GM18520 (cell line): ENCODE results near the gene TNC.
"Not testable (repeated sequence)": the region's sequence is repeated elsewhere in the genome, so short reads cannot be mapped to it uniquely, and the experiment has no call there.

Source experiments
- ATAC-seq: cut with Tn5 transposase; IDR thresholded peaks from one replicate; pipeline ENCODE4 v1.9.1; 2021; ENCODE audit not compliant: unreplicated experiment

TNC gene

DNA sequence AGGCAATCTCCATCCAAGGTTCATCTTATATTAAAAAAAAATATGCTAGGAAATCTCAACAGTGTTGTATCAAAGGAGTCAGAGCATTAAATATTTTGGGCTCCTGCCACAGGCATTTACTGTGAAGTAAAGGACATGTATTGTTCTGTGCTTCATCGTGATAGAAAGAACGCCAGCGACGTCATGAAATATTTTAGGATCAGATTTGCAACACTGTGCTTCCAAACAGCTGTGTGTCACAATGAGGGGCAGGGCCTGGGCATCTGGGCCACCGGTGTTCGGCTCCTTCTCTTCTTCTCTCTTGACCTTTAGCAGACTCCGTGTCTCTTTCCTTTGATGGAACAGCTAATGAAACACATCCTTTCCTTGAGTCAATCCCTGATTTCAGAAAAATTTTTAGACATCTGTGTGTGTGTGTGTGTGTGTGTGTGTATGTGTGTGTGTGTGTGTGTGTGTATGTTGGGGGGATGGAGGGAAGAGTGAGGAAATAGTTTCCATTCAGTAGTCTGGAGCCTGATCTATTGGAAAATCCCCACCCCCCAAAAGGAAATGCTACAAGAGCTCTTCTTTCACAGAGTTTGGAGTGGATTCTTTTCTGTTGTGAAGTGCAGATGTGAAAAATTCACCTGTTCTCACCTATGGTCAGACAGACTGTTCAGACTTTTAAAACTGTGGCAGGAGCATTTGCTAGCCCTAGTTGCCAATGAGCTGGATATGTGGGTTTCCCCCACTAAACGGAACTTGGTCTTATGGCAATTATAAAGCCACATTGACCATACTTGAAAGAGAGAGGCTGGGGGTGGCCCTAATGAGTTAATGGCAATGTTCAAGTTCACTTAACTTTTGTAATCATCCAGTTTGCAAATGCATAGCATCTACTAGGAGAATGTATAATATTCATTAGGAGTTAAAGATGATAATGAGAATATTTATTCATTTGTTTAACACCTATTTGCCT, 18.1 kb upstream of the TNC start:
- no peak for ATAC-seq

DNA sequence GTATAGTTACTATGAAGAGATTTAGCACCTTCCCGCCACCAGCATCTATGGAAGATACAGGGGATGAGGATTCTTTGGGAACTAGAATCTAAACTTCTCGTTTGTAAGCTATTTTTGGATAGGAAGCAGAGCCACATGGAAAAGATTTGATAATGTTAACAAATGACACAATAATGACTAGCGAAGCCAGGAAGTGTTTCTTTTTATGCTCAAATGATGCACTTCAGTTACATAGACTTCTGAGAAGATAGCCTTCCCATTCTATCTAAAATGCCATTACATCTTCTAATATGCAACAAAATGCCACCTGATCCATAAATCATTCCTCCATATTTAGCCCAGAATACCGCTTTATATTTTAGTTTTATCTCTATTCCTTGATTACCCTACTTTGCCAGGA, 17.0 kb upstream of the TNC start:
- no peak for ATAC-seq

DNA sequence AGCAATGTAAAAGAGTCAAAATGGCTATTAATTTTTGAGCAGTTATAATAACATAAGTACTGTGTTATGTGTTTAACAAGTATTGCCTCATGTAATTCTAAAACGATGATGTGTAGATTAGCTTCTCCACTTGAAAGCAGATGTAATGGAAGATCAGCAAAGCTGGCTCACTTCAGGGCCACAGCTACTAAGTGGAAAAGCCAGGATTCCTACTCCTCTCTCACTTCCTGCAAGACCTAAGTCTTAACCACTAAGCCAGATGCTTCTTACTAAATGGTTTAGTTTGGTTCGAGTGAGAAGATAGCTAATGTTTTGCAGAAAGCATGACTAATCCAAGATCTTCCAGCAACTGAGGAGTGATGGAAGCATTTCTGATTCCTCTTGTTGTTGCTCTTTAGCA, 15.7 kb upstream of the TNC start:
- ATAC-seq: no peak

DNA sequence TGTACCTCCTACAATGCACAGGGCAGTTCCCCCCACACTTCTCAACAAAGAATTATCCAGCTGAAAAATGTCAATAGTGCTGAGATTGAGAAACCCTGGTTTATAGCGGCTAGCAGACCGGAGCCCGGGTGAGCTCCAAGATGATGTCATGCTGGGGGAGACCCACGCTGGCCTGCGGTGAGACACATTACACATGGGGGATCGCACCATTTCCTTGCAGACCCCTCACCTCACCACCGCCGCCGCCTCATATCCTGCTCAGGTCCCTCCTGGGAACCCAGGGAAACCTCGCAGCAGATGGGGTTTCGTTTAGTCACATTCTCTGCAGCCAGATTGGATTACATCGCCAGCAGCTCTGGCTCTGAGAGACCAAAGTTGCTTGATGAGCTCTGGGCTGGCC, 14.7 kb upstream of the TNC start:
- no peak for ATAC-seq

DNA sequence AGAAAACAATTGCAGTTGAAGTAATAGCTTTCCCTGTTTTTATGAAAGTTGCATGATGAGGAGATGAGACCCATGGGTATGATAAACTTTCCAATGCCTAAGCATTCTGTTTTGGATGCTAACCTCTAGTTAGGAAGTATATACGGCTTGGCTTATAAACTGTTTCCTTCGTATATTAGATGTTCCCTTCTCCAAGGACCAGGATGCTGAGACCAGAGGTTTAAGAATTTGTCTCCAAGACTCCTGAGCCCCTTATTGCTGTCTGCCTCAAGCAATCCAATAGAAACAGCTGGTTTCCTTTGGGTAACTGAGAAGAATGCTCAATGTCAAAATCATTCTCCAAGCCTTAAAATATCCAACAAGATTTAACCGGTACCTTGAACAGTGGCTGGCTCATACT, 12.2 kb upstream of the TNC start:
- ATAC-seq: no peak

DNA sequence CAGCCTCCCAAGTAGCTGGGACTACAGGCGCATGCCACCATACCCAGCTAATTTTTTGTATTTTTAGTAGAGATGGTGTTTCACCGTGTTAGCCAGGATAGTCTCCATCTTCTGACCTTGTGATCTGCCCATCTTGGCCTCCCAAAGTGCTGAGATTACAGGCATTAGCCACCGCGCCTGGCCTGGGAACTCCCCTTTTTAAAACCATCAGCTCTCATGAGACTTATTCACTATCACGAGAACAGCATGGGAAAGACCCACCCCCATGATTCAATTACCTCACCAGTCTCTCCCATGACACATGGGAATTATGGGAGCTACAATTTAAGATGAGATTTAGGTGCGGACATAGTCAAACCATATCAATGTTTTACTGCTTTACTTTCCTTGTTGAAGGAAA, 10.8 kb upstream of the TNC start:
- ATAC-seq: not testable (repeated sequence)

DNA sequence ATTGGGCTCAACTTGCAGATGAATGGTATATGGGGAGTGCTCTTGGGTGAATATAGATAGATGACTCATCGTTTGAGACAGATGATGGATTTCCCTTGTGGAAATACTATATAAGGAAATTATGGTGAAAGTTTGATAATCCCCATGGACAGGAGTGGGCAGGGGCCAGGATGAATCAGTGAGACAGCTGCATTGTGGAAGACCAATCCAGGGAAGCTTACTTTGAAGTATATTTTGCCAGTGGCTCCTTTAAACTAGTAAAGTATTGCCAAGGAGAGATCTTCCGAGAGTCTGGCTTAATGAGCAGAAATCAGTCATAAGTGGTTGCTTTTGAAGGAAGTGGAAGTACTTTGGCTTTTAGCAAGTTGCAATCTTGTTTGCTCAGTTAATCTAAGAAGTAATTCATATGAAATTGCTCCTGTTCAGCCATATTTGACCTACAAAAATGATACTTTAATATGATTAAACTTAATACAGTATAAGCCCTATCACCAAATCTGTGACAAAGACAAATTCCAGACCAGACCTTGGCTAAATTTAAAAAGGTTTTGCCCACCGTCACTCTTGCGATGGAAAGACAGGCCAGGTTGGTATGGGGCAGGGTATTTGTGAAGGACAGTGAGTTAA, 9.3 kb upstream of the TNC start:
- no peak for ATAC-seq

DNA sequence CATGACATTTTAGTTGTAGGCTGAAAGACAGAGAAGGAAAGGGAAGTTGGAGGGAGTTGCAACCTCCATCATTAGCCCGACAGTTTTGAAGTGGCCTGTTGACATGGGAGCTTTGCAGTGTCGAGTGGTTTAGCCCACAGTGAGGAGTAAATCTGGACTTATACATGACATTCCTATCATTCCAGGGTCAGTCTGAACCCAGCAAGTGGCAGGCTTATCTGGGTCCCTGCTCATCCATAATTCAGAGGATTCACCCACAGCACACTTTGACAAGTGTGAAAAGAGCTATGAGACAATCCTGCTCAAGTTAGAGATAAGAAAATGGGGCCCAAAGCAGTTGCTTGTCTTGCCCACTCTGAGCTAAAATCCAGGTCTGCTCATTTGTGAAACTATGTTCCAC, 8.4 kb upstream of the TNC start:
- ATAC-seq: no peak

DNA sequence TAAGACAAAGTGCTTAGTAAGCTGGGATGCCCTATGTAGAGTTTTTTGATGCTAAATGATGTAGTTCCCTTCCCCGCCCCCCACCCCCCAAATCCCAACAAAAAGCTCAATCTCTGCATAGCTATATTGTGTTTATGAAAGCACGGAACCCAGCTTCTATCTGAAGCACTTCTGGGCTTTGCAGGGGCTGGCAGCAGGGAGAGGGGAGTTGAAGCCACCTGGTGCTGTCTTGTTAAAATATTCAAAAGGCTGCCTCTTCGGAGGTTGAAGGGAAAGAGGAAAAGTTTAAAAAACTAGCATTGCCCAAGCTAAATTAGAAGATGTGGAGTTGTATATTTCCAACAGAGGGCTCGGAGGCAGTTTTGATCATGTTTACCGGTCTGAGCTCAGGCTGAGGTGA, 5.0 kb upstream of the TNC start:
- ATAC-seq: no peak

DNA sequence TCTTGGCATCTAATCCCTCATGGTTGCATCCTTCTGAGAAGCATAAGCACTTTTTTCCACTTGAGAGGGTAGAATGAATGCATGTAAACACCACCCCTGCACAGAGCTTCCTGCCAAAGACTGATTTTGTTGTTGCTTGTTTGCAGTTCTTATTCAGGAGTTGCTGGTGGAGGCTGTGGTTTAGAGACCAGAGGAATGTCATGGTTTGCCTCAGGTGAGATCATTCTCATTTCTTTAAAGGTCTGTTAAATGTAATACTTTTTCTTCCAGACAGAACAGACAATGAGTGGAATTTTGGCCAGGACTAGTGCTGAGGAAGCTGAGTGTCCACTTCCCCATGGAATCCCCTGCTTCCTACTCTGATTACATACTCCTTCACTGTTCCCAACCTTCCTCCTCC, 3.2 kb upstream of the TNC start:
- no peak for ATAC-seq

DNA sequence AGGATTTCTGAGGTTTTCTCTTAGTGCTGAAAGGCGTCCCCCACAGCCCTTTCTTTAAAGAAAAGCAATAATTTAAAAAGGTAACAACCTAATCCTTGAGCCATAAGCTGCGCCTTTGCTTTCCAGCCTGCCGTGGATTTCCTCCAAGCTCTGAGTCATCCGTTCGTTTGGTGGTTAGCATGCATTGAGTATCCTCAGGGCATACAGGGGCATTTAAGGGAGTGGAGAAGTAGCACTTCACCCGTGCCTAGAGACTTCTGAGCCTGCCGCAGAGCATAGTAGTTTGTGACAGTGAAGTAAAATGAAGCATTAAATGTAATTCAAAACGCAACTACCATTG, 892 bp upstream of the TNC start:
- ATAC-seq: no peak

DNA sequence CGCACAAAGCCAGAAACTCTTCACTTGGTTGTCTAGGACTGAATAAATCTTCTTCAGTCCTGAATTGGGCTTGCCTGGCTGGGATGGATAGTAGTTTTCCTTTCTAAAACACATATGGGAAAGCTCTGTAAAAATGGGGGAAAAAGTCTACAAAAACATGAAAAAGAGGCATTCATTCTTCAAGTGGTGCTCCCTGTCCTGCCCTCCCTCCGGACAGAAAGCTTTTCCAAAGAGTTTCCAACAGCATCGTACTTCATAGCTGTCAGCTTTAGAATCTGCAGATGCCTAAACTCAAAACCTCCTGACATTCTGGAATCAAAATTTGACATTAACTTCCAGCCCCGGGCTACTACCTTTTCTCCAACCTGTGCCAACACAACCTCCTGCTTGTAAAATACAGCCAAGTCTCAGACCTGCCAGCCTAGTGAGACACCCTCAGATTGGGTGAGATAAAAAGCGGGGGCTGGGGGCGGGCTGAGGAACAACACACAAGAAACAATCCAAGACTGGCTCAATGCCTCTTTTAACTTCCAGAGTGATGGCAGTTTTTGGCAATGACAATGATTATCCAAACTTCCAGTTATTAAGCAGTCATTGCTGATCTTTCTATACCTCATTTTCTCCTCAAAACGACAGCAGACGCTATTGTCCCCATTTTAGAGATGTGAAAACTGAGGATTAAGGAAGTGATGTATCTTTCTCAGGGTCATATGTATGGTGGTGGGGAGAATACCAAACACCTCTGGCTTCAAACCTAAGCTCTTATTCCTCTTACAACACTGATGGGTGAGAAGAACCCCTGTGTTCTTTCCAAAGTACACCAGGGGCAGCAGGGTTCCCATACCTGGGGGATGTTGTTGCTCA, 1.3 kb downstream of the TNC start:
- ATAC-seq: no peak

DNA sequence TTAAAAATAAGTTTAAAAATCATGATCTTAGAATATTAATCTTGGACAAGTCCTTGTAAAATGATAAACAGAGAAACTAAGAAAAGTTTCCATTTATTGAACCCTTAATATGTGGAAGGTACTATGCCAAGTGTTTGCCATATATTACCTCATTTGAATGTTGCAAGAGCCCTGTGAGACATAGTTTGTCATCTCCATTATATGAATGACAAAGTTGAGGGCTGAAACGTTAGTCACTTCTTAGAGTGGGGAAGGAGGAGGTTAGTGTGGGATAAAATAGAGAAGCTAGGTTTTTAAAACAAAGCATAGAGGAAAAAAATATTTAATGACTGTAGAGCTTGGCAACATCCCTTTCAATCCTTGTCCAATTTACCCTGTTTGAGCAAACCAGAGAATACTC, 2.0 kb downstream of the TNC start:
- no peak for ATAC-seq

DNA sequence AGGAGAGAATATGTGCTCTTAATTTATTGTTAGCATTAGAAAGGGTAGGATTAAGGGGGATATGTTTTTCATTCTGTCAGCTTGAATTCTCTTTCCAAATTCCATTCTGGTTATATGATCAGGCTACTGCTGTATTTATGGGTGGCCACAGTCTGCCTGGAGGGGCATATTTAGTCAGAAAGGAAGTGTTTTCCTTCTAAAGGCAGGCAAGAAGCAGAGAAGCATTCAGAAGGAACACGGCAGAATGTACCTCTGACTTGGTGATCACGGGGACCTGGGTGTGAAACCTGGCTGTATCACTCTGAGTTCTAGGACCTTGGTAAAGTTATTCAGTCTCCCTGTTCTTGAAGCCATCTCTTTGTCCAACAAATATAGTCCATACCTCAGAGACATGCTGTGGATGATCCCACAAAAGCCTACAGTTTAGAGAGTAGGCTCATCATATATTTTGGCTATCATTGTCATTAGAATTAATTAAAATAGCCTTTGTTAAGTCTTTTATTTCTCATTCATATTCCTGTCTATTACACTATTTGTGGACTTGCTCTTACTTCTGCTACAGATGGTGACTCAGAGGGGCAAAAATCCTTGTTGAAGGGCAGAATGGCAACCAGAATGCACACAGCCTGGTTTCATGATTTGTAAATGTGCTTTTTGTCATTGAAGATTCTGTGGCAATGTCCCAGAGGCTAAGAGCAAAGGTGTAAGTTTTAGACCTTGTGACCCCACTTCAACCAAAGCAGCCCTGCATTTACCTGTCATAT, 2.7 kb downstream of the TNC start:
- no peak for ATAC-seq

DNA sequence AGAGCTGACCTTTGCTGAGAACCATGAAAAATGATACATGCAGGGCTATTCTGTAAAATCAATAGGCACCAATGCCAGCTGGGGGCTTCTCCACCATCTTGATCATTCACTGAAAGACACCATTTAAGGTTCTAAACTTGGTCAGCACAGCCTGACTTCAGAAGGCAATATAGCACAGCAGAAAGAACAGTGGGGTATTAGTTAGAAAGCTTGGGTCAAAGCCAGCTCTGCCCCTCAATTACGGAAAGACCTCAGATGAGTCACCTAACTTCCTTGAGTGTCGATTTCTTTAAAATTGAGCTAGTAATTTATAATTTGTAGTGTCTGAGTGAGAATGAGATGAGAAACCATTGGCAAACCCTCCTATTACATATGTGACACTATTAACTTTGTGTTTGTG, 3.4 kb downstream of the TNC start:
- no peak for ATAC-seq

DNA sequence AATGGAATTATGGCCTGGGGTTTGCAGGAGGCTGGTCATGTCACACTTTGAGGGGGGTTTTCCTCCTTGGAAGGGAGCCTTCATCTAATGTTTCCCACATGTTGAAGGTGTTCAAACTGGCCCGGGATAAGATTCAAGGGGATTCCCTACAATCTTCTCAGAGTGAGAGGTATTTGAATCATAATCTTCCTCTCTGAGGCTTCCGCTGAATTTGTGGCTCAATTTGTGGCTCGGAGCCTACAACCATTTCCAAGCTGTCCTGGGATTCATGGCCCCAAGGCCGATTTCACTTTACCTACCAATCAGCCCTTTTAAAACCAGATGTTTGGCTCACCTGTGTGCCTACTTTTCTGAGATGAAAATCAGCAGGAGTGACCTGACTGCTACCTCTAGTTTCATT, 3.9 kb downstream of the TNC start:
- ATAC-seq: no peak

DNA sequence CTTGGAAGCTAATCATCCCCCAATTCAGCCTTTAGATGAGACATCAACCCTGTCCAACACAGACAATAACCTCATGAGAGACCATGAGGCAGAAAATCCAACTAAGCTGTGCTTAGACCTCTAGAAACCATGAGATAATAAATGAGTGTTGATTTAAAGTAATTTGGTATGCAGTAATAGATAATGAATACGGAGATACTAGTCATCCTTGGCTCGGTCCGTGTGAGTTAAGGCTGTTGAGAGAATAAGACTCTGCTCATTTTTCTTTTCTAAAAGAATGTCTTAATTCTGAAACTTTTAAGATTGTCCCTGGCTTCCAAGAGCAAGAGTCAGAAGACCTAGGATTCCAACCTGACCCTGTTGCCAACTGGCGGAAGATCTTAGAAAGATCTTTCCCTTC, 6.1 kb downstream of the TNC start:
- no peak for ATAC-seq

DNA sequence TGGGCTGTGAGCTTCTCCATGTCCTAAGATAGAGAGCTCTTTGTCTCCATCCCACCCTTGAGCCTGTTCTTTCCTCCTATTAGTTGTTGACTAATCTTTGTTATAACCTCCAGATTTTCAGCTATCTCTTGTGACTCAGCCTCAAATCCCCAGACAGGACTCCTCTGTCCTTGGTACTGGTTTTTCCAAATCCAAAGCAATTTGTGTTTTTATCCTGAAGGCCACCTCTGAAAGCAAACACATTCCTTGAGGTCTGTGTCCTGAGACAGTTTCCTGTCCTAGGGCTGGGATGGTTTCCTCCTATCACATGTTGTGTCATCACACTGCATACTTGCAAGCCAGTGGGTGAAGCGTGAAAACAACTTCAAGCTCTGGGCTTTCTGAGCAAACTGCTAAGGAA, 8.5 kb downstream of the TNC start:
- no peak for ATAC-seq

DNA sequence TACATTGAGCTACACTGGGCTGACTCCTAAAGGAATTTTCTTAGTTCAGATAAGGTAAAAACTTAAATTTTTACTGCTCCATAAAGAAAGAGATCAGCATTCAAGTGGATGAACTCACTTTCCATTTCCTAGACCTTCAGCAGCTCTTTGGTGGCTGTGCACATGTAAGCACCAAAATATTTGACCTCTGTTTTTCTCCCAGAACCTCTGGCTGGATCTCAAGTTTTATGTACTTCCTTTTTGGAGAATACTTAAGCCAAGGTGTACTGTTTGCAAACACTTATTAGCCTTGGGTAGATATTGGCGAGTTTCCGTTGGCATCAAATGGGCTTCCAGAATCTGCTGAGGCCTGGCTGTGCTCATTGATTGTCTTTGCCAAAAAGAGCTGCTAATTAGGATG, 10.3 kb downstream of the TNC start:
- no peak for ATAC-seq

DNA sequence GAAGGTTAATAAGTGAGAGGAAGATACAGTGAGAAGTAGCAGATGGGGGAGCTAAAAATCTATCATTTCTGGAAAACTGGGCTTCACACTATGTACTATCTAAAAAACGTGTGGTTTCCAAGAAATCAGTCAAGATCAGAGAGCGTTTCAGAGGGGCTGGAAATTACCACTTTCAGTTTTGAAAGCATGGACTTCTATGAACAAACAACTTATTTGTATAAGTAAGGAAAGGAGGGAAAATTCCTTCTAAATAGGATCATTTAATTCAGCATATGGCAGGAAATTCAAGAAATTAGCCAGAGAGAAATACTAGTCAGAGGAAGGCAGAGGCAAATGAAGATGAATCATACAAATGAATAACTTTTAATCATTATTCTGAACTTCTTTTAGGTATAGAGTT, 11.3 kb downstream of the TNC start:
- ATAC-seq: no peak

DNA sequence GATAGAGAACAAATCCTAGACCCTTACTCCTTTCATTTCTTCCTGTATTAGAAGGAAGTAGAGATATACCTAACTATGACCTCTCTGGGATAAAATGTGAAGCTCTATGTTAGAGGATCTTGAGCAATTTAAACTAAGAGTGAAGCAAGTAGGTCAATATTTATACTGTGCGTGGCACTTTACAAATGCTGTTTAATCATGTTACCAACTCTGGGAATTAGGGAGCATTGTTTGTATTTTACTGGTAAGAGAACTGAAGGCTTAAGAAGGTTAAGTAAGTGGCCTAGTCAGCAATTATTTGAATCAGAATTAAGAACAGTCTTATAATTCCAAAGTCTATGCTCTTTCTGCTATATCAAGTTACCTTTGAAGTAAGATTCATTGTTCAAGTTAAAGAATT, 12.0 kb downstream of the TNC start:
- no peak for ATAC-seq
